ENCODE data around the gene CFAP251.
"Not testable (repeated sequence)": the region's sequence is repeated elsewhere in the genome, so short reads cannot be mapped to it uniquely, and the experiment has no call there.

CFAP251 gene

GRCh38 chr12:121980191-121980891 is 61.9 kb downstream of the CFAP251 start:
- no peak for DNase-seq

GRCh38 chr12:121980892-121981272 is 62.5 kb downstream of the CFAP251 start:
- no peak for DNase-seq

- no peak for DNase-seq
Observed at GRCh38 chr12:121981456-121981855, 63.1 kb downstream of the CFAP251 start.

GRCh38 chr12:121982950-121983349 is 64.6 kb downstream of the CFAP251 start:
- DNase-seq = no peak

- no peak for DNase-seq
Observed at GRCh38 chr12:121983536-121984210, 65.3 kb downstream of the CFAP251 start.

- DNase-seq = no peak
Observed at GRCh38 chr12:121986489-121987245, 68.3 kb downstream of the CFAP251 start.

GRCh38 chr12:121988519-121988918 is 70.1 kb downstream of the CFAP251 start:
- not testable (repeated sequence) for DNase-seq

- no peak for DNase-seq
Observed at GRCh38 chr12:121989276-121990113, 71.1 kb downstream of the CFAP251 start.

- no peak for DNase-seq
Observed at GRCh38 chr12:121990114-121990647, 71.8 kb downstream of the CFAP251 start.

- no peak for DNase-seq
Observed at GRCh38 chr12:121990692-121991603, 72.6 kb downstream of the CFAP251 start.

- DNase-seq = peak in 3 of 6 experiments; percentile 2 to 51 (median 35)
Observed at GRCh38 chr12:121992059-121992879, 73.9 kb downstream of the CFAP251 start.

- no peak for DNase-seq
Observed at GRCh38 chr12:121996050-121996944, 77.9 kb downstream of the CFAP251 start.

- DNase-seq = no peak
Observed at GRCh38 chr12:121996945-121997612, 78.7 kb downstream of the CFAP251 start.

GRCh38 chr12:122001466-122002209 is 83.2 kb downstream of the CFAP251 start:
- DNase-seq = no peak

GRCh38 chr12:122003651-122004611 is 85.5 kb downstream of the CFAP251 start:
- DNase-seq = peak in 1 of 6 experiments; percentile 16

- DNase-seq = no peak
Observed at GRCh38 chr12:122004633-122005071, 86.3 kb downstream of the CFAP251 start.

Measured in stimulated activated naive CD4-positive, alpha-beta T cell (primary cell).